Osteocyte (in vitro differentiated cells): ENCODE results near the gene COX17. TPM values are rescaled to one million over a fixed set of nuclear protein-coding genes. Genes with fewer than 3 reads are reported as not detected.

Experiments used
- DNase-seq: peaks from one replicate; pipeline ENCODE4 v3.0.0; 2021; ENCODE audit warnings: mixed read lengths; ENCODE audit not compliant: unreplicated experiment; ENCODE audit errors: extremely low spot score
- H3K27ac Mint-ChIP-seq: one replicate; pipeline ENCODE4 v1.8.0; 2021; ENCODE audit warnings: mild to moderate bottlenecking, mixed read lengths; ENCODE audit not compliant: unreplicated experiment
- H3K27me3 Mint-ChIP-seq: one replicate; pipeline ENCODE4 v1.8.0; 2021; ENCODE audit warnings: mixed read lengths; ENCODE audit not compliant: unreplicated experiment
- H3K36me3 Mint-ChIP-seq: one replicate; pipeline ENCODE4 v1.8.0; 2021; ENCODE audit warnings: mixed read lengths; ENCODE audit not compliant: unreplicated experiment
- H3K4me1 Mint-ChIP-seq: one replicate; pipeline ENCODE4 v1.8.0; 2021; ENCODE audit warnings: mixed read lengths; ENCODE audit not compliant: unreplicated experiment
- H3K4me3 Mint-ChIP-seq: one replicate; pipeline ENCODE4 v1.8.0; 2021; ENCODE audit warnings: mild to moderate bottlenecking, moderate library complexity, mixed read lengths; ENCODE audit not compliant: unreplicated experiment
- H3K9me3 Mint-ChIP-seq: one replicate; pipeline ENCODE4 v1.8.0; 2021; ENCODE audit warnings: mixed read lengths; ENCODE audit not compliant: unreplicated experiment
- CTCF ChIP-seq: fragments of 200-600 bp; sonication (generic); IDR thresholded peaks from 2 replicates; pipeline ENCODE4 v1.5.0; 2021; ENCODE audit warnings: antibody characterized with exemption, mild to moderate bottlenecking, moderate library complexity
- total RNA-seq: library from RNA; stranded (reverse); gene quantifications from 2 replicates; pipeline ENCODE4 v1.2.1, GENCODE V29; 2021

COX17 gene
- total RNA-seq, 1 donor from 2014 or later: 18.2 TPM

- no peak for DNase-seq
- H3K4me1 Mint-ChIP-seq: no peaks in the 10 kb centered on the region
- TF ChIP-seq CTCF: no peak
- H3K36me3 Mint-ChIP-seq: no peaks in the 10 kb centered on the region
- H3K27ac Mint-ChIP-seq: no peak overlapping the region
- H3K27me3 Mint-ChIP-seq: no peaks in the 10 kb centered on the region
- H3K4me3 Mint-ChIP-seq: no peak overlapping the region
- H3K9me3 Mint-ChIP-seq: no peaks in the 10 kb centered on the region
These were observed 27.4 kb downstream of the COX17 start for GRCh38 chr3:119649761-119650160.

- no peak for TF ChIP-seq CTCF
- Mint-ChIP-seq H3K9me3 (no peaks in the 10 kb centered on the region), H3K4me3 (no peak overlapping the region), H3K36me3 (no peaks in the 10 kb centered on the region), H3K27ac (no peak overlapping the region), H3K27me3 (no peaks in the 10 kb centered on the region), H3K4me1 (no peaks in the 10 kb centered on the region)
- peak; percentile 63 for DNase-seq
These were observed 29.2 kb downstream of the COX17 start for GRCh38 chr3:119647843-119648575.

- no peaks in the 10 kb centered on the region for H3K9me3 Mint-ChIP-seq
- H3K27ac Mint-ChIP-seq: no peak overlapping the region
- no peak for TF ChIP-seq CTCF
- DNase-seq: peak; percentile 62
- H3K27me3 Mint-ChIP-seq: no peaks in the 10 kb centered on the region
- no peaks in the 10 kb centered on the region for H3K36me3 Mint-ChIP-seq
- H3K4me1 Mint-ChIP-seq: no peaks in the 10 kb centered on the region
- H3K4me3 Mint-ChIP-seq: no peak overlapping the region
These were observed 30.0 kb downstream of the COX17 start for GRCh38 chr3:119647171-119647570.

- Mint-ChIP-seq H3K27ac (no peak overlapping the region), H3K9me3 (no peaks in the 10 kb centered on the region), H3K4me1 (no peaks in the 10 kb centered on the region), H3K4me3 (no peak overlapping the region), H3K27me3 (no peaks in the 10 kb centered on the region), H3K36me3 (no peaks in the 10 kb centered on the region)
- no peak for TF ChIP-seq CTCF
- DNase-seq: no peak
These were observed 31.4 kb downstream of the COX17 start for GRCh38 chr3:119645813-119646212.

- TF ChIP-seq CTCF: no peak
- Mint-ChIP-seq H3K4me3 (no peak overlapping the region), H3K27me3 (no peaks in the 10 kb centered on the region), H3K4me1 (no peaks in the 10 kb centered on the region), H3K36me3 (no peaks in the 10 kb centered on the region), H3K9me3 (no peaks in the 10 kb centered on the region), H3K27ac (no peak overlapping the region)
- no peak for DNase-seq
These were observed 32.7 kb downstream of the COX17 start for GRCh38 chr3:119644481-119644880.
